GM18511 (cell line): ENCODE data around the gene SHROOM1.
"Not testable (repeated sequence)": the region's sequence is repeated elsewhere in the genome, so short reads cannot be mapped to it uniquely, and the experiment has no call there.

Experiments
- ATAC-seq: cut with Tn5 transposase; IDR thresholded peaks from one replicate; pipeline ENCODE4 v1.9.1; 2021; ENCODE audit warnings: mild to moderate bottlenecking, moderate library complexity; ENCODE audit not compliant: unreplicated experiment

Gene SHROOM1

GRCh38 chr5:132830436-132831094 is at the start of gene SHROOM1:
Gene SHROOM1 (minus strand): TSS chr5:132830647. CDS start chr5:132826140, 4,507 bp downstream.
- ATAC-seq, result peak; percentile 81

DNA sequence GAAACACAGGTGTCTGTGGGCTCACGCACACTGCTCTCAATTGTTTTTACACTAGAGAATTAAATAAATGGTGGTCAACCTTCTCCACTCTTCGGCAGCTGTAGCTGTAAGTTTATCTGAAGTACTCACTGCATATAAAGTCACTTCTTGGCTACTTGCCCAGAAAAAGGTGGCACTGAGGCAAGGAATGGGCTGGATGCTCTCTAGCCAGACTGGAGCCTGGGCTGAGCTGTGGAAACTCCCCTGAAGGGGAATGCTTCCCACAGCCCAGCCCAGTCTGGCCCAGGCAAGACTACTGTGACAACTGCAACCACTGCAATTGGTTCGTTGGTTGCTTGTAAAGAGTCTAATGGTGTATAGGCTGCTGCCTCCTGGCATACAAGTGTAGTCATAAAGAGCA is 47.5 kb upstream of the SHROOM1 start:
- ATAC-seq, result no peak

DNA sequence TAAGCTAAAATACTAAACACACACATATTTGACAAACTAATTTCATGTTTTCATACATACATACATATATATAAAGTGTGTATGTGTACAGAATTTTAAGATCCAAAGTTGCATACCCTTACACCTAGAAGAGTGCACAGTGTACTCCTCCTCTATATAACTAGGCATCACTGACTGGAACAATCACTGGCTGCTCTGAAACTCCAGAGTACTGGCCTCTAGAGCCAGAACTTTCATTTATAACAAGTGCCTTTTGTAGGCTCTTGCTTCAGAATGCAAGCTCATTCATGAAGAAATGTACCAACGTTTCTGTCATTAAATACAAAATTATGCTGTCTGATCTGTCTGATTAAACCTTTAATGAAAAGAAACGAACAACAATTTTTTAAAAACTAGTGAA is 47.0 kb upstream of the SHROOM1 start:
- ATAC-seq, result no peak

DNA sequence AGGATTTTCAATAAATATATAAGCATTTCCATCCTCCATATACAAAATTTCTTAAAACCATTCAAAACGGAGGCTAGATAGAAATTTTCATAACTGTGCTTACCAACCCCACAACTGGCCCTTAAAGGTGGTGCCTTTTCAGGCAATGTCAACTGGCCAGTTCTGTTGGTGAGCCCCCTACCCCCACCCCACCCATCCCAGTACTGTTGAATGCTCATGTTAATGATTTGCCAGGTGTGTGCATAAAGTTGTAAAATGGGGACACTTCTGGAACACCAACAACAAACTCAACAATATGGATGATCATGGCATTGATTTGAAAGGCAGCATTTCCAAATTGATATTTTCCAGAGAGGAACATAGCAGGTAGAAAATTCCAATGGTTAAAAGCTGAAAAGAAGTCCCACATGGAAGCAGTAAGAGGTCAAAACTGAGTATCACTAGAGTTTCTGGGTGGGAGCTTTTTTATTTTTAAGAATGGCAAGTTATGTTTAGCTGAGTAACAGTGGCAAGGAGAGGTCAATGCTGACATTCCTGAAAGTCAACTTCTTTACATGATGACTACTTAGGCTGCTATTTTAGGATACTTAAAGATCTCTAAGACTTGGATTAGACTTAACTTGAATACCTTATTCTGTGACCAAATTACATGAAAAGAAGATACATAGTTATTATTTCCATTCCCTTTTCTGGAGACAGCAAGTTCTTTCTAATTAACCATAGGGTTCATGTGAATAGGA is 45.7 kb upstream of the SHROOM1 start:
- no peak for ATAC-seq

GRCh38 chr5:132873930-132874271 is 43.5 kb upstream of the SHROOM1 start:
- no peak for ATAC-seq

DNA sequence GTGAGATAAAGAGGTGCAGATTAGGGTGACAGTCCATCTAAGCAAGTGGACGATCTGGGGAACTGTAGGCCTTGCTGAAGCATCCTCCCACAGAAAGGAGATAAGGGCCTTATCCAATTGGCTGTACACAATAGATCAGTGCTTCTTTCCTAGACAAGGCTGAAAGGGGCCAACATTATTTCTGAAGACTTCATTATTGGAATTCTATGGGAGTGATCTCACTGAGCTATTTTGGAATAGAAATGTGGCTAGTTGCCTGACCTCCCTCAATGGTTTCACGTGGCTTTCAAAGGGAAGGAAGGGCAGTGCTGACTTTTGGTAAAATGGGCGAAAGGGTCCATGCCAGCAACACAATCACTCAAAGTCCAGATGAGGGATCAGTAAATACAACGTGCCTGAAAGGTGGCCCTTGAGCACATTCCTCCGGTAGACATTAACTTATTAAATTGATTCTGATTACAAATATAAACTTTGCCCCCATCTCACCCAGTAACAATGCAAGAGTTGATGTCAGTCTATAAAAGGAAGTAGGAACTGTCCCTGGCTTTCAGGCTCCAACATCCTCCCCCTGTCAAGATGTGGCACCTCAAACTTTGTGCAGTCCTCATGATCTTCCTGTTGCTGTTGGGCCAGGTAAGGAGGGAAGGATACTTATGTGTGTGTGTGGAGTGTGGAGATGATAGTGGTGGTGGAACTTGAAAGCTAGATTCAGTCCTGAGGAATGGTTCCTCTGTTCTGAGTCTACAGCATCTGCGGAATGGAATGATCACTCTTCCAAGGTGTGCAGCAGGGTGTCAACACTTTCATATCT is 42.9 kb upstream of the SHROOM1 start, which contains the start of gene LEAP2:
Gene LEAP2, plus strand, starts transcription at position 550 of the 811 bp plus-strand sequence. Its CDS starts 27 bp downstream, at position 577.
- ATAC-seq, result no peak

GRCh38 chr5:132872788-132873118 is 42.3 kb upstream of the SHROOM1 start:
- no peak for ATAC-seq

DNA sequence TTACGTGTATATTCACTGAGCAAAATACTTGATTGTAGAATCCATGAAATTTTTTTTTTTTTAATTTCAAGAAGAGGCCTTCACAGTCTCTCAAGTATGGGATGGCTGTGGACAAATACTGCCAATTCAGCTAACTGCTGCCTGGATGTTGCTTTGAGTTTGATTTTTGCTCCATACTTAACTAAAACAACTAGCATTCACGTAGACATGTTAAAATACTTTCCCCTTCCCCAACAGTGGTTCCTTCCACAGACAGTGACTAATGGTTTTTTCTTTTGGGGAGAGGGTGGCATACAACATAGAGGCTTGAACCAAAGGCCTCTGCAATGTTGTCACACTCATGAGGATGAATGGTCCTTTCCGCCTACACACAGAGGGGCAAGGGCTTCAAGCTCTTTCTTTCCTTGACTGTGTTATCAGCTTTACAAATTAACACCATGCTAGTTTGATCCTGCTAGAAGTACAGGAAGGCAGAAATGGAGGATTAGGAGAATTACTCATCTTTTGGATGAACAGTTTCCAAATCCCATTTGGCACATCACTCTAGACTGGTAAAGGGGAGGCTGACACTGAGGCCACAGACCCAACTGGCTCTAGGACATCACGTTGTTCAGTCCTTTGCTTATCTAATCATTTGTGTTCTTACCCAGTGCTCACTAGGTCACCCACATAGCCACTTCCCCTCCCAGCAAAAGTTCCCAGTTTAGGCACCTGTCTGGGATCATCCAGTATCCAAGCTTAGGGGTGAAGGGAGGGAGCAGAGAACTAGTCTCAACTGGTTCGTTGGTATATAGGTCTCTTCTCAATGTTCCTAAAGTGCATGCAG is 41.2 kb upstream of the SHROOM1 start:
- ATAC-seq, result no peak

DNA sequence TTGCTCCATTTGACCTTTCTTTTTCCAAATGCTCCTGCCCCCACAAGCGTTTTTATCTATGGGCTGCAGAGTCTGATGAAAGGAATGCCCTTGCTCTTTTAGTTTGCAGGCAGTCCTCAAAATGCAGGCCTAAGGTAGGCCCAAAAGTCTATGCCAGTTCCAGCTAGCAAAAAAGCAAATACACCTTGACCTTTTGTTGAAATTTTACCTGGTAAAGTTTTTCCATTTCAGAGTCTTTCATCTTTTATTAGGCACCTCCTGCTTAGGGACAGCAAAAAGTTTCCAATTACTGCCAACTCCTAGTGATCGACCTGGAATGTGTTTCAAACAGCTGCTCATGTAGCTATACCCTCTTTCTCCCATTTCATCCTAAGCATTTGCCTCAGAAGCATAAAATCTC is 40.4 kb upstream of the SHROOM1 start:
- no peak for ATAC-seq

DNA sequence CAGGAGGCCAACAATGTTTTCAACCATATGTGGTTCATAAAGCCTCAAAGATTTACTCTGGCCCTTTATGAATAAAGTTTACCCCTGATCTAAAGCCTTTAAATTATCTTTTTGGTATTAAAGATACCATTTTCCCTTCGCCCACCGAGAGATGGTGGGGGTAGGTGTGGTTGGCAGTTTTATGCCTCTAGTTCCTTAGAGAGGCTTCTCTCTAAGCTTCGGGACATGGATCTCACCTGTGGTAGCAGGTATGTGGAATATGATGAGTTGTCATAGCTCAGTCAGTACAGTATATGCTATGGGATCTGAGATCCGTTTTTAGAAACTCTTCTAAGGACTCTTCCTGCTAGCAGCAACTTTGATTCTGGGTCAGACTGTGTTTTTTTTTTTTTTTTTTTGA is 38.3 kb upstream of the SHROOM1 start:
- no peak for ATAC-seq

DNA sequence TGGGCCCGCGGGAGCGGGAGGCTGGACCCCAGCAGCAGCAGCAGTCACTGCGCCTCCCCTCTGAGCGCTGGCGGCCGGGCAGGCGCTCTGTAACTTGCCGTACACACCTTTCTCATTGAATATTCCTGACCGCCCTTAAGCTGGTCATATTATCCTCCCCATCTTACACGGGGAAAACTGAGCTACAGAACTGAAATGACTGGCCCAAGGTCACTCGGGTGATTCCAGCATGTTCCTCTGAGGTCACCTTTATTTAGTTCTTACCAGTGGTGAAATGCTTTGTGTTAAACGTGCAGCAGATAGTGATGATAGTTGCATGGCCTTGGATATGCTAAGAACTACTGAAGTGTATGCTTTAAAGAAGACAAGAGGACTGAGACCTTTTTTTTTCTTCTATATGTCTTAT is 36.6 kb upstream of the SHROOM1 start:
- peak; percentile 23 for ATAC-seq

DNA sequence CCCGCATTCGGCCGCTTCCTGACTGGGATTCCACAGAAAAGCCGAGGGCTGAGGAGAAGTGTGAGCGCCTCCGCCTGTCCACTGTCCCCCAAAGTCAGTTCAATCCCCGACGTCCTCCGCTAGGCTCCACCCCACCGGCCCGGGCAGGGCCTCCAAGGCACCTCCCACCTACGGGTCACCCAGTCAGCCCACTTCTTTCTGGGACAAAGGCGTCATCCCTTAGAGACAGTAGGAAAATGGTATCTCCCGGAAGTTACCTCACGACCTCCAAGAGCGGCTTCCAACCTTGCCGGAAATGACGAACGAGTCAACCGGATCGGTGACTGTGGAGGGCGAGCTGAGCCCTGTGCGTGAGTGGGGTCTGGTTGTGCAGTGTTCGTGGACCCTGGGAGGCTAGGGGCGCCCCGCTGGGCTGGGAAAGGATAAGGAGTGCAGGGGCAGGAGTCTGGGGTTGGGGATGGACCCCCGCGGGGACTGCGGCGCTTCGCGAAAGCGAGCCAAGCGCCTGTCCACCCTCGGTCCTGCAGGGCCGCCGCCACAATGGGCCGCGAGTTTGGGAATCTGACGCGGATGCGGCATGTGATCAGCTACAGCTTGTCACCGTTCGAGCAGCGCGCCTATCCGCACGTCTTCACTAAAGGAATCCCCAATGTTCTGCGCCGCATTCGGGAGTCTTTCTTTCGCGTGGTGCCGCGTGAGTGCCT is 36.0 kb upstream of the SHROOM1 start, which contains the start of the genes GDF9 and UQCRQ:
Gene GDF9, minus strand, starts transcription at position 128 of the 704 bp plus-strand sequence. CDS start 1,936 bp downstream, outside the sequence.
Gene UQCRQ, plus strand, starts transcription at position 301 of the 704 bp plus-strand sequence. Its CDS starts 240 bp downstream, at position 541.
- ATAC-seq, result peak; percentile 99

DNA sequence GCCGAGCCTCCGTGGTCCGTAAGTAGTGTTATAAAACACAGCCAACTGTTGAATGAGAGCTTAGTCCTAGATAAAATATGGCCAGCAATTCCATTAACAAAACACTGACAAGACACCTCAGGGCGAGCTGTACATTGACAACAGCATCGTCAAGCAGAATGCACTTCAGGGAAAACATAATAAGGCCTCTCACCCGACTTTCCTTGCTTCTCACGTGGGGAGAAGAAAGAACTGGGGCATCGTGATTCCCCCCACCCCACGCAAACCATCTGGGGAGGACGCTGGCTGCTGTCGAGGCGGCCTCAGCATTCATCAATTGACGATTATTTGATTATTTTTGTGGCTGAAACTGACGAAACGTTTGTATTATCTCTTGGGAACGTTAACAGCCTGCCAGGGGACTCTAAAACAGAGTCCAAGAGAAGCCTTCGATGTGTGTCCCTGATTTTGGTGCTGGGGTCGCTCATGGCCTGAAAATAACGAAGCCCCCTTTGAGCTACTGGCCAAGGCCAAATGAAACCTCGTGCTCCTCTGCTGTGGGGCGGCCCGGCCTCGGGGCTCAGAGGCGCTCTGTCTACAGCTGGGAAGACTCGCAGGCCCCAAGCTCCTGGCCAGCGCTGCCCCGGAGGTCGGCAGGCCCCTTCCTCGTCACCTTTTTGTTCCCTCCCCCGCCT is 35.4 kb upstream of the SHROOM1 start:
- peak; percentile 41 for ATAC-seq

DNA sequence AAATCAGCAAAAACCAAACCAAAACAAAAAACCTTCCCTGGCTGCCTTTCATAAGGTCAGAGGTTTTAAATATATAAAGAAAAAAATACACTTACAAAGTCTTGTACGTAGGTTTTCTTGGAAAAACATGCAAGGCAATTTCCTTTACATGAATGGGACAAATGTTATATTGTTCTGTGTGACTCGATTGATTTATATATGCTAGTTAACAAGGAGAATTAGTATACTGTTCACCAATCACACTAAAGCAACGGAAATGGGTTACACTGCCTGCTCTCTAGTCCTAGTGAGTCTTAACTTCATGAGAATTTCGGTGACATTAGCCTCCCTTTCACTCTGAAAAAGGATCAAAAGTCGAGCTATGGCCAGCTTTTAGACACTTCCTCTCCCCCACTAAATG is 30.3 kb upstream of the SHROOM1 start:
- no peak for ATAC-seq

GRCh38 chr5:132859889-132860437 is 29.5 kb upstream of the SHROOM1 start:
- no peak for ATAC-seq

DNA sequence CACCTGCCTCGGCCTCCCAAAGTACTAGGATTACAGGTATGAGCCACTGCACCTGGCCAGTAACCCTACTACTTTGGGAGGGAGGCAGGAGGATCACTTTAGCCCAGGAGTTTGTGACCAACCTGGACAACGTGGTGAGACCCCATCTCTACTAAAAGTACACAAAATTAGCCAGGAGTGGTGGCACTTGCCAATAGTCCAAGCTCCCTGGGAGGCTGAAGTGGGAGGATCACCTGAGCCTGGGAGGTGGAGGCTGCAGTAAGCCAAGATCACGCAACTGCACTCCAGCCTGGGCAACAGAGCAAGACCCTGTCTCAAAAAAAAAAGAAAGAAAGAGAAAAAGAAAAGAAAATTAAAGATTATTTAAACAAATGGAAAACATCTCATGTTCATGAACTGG is 25.6 kb upstream of the SHROOM1 start:
- ATAC-seq, result no peak

- ATAC-seq, result not testable (repeated sequence)
These were observed 24.5 kb upstream of the SHROOM1 start for GRCh38 chr5:132854992-132855391.

DNA sequence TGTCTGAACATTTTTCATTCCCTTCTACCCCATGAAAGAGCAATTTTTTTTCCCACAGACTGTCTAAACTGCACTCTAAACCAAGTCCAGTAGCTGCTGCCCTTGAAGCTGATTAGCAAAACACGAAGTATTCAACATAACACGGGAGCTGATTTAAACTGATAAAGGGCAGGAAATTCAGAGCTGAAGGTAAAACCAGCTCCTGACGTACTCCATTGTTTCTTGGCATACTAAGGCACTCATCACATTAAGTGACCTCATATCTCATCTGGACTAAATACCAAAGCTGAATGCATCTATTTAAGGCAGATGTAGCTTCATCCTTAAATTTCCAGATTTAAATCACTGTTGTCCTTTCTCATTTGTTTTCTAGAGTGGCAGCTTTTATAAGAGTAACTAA is 23.9 kb upstream of the SHROOM1 start:
- no peak for ATAC-seq

DNA sequence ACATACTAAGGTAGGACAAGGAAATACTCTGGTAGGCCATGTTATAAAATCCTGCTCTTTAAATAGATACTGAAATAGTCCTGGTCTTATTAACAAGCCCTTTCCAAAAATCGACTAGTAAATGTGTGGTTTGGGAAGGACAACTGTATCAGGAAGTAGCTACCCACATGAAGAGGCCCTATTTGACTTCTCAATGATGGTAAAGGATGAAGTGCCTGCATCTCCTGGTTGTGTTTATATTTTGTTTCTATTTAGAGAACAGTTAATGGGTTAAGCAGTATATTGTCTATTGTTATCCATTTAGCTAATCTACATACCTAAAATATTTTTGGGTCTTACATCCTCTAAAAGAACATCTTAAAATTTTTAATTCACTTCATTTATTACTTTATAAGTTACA is 23.3 kb upstream of the SHROOM1 start:
- ATAC-seq, result no peak
